GM19467 (cell line): ENCODE measurements around the gene MS4A6A.
"Not testable (repeated sequence)": the region's sequence is repeated elsewhere in the genome, so short reads cannot be mapped to it uniquely, and the experiment has no call there.

ENCODE experiments used
- ATAC-seq: cut with Tn5 transposase; IDR thresholded peaks from one replicate; pipeline ENCODE4 v1.9.1; 2021; ENCODE audit warnings: mild to moderate bottlenecking, moderate library complexity; ENCODE audit not compliant: unreplicated experiment

Gene MS4A6A

GRCh38 chr11:60130496-60130895 lies 52.4 kb downstream of the MS4A6A start:
- no peak for ATAC-seq

DNA sequence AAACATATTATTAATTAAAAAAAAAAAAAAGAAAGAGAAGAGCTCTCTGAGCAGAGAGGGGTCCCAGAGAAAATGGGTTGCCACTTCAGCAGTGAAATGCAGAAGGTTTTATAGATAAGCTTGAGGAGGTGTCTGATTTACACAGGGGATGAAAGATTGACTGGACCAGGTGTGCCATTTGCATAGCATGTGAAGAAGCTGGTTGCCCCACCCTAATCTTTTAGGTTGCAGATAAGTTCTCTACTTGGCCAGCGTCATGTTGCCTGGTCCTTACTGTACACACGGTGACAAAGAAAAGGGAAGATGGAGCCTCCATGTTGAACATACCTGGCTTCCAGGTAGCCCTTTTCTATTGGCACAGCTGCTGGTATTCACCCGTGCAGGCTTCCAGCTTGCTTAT lies 53.0 kb downstream of the MS4A6A start:
- no peak for ATAC-seq

GRCh38 chr11:60128866-60129265 lies 54.0 kb downstream of the MS4A6A start:
- ATAC-seq = not testable (repeated sequence)

- ATAC-seq = no peak
These were observed 54.5 kb downstream of the MS4A6A start for GRCh38 chr11:60128376-60128775.

DNA sequence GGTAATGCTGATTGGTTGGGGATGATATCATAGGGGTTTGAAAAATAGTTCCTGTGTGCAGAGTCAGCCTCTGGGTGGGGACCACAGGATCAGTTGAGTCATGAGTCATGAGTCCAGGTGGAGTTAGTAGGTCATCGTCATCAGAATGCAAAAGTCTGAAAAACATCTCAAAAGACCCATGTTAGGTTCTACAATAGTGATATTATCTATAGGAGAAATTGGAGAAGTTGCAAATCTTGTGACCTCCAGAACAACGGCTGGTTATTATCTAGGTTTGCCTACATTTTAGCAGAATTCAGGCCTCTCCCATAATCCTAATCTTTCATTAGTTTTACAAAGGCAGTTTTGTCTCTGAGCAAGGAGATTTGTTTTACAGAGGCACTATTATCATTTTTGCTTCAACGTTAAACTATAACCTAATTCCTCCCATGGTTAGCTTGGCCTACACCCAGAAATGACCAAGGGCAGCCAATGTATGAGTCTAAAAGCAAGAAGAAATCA lies 55.5 kb downstream of the MS4A6A start:
- no peak for ATAC-seq

GRCh38 chr11:60125956-60126585 lies 56.8 kb downstream of the MS4A6A start:
- ATAC-seq = no peak

- ATAC-seq = no peak
These were observed 58.0 kb downstream of the MS4A6A start for GRCh38 chr11:60124802-60125432.
